ENCODE measurements around the gene INTS7. TPM values are rescaled to one million over a fixed set of nuclear protein-coding genes. Genes with fewer than 3 reads are reported as not detected.

Gene INTS7
- total and polyA plus RNA-seq, 12 donors, result 4.4 to 11.6 (median 8.5) TPM

DNA sequence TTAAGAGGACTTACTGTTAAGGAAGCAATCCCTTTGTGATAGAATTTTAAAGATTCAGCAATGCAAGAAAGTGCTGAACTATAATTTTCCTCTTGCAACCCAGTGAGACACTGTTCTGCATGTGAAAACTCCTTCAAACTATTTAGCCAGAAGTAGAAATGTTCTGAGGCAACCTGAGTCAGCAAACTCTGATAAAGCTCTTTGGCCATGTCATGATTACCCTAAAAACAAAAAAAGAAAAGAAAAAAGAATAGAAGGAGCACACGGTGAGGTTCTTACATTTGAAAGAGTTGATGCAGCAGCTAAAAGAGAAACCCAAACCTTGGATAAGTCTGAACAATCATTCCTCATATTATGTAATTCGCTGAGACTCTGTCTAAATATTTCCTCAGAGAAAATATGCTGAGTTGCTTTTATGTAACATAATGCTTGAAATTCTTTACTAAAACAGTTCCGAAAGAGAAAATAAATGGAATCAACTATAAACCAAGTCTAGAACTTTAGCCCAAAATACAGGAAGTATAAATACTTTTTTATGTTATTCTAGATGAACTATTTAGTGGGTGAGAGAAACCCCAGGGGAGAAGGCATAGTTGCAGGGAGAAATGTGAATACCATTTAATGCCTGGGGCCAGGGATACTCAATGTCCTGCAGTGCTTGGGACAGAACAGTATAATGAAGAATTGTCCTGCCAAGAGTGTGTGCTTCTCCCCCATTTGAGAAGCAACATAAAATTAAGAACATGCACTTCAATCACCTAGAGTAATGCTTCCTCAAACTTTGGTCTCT is 60.0 kb downstream of the INTS7 start:
- TF ChIP-seq, protein P1, sequence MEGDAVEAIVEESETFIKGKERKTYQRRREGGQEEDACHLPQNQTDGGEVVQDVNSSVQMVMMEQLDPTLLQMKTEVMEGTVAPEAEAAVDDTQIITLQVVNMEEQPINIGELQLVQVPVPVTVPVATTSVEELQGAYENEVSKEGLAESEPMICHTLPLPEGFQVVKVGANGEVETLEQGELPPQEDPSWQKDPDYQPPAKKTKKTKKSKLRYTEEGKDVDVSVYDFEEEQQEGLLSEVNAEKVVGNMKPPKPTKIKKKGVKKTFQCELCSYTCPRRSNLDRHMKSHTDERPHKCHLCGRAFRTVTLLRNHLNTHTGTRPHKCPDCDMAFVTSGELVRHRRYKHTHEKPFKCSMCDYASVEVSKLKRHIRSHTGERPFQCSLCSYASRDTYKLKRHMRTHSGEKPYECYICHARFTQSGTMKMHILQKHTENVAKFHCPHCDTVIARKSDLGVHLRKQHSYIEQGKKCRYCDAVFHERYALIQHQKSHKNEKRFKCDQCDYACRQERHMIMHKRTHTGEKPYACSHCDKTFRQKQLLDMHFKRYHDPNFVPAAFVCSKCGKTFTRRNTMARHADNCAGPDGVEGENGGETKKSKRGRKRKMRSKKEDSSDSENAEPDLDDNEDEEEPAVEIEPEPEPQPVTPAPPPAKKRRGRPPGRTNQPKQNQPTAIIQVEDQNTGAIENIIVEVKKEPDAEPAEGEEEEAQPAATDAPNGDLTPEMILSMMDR (IDR thresholded peaks at IDR 0.05), result no peak
- no peak for DNase-seq
- Histone ChIP-seq H3K27ac (peak overlapping the region in 4 of 10 donors; percentile 8 to 29 (median 28)), H3K9me3 (no peaks in the 10 kb centered on the region), H3K4me1 (peaks cover 0 to 17% (median 0%) of the 10 kb centered on the region in 9 donors), H3K4me3 (no peak overlapping the region), H3K27me3 (no peaks in the 10 kb centered on the region), H3K36me3 (peaks cover 0 to 73% (median 16%) of the 10 kb centered on the region in 9 donors)
- peak in 3 of 8 donors; percentile 9 to 55 (median 34) for ATAC-seq
- intact Hi-C loops (cut with DNase I), result no loop called here
- 68 to 78% methylated on average over 3 of the region's 3 CpGs for WGBS, 2 donors

DNA sequence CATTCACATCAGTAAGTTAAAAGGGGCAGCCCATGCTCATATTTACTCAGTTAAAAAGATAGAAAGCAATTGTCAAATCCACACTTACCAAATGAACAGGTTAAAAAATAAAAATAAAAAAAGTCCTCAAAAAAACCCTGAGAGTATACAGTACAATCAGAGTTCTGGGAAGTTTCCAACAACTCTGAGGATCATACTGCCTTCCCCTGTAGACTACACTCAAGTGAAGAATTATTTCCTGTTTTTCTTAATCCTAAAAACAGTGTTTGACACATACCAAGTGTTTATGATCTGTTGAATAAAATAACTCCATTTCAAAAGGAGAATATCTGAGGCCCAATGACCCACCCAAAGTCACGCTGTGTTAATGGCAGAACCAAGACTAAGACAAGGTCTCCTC is 61.8 kb downstream of the INTS7 start:
- DNase-seq (no peak), ATAC-seq (no peak)
- TF ChIP-seq, protein P1 (IDR thresholded peaks at IDR 0.05), result no peak
- peaks cover 0 to 17% (median 0%) of the 10 kb centered on the region in 9 donors for H3K4me1 ChIP-seq
- no peak overlapping the region for H3K4me3 ChIP-seq
- no peak overlapping the region for H3K27ac ChIP-seq
- intact Hi-C loops (cut with DNase I), result no loop called here
- WGBS, 2 donors, result 95 to 98% methylated on average over 1 of the region's 1 CpG
- no peaks in the 10 kb centered on the region for H3K27me3 ChIP-seq
- H3K9me3 ChIP-seq, result no peaks in the 10 kb centered on the region
- H3K36me3 ChIP-seq, result peaks cover 0 to 59% (median 11%) of the 10 kb centered on the region in 9 donors

DNA sequence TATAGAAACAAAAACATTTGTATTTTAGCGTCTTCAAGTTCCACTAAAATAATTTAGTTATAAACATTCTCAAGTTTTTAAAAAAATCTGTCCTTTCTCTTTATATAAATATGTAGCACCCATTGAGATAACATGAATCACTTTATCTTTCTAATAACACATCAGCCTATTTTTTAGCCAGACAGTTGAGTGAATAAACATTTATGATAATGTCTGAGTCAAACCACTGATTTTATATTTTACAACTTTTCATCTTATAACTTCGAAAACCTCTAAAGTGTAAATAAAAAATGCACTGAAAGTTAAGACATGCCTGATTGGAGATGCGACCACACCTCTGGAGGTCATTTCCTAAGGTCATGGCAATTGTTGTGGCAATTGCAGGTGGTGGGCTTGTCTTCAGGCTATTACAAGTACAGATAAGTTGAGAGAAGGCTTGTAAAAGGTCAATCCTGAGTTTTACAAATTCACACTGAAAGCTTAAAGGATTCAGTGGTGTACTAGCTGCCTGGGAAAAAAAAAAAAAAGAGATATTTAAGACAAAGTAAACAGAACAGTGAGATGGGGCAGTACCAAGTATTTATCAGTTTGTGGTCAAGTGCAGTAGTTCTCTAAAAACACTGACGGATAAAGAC is 67.0 kb downstream of the INTS7 start:
- DNase-seq (no peak), ATAC-seq (no peak)
- WGBS, 2 donors, result 88 to 91% methylated on average over 4 of the region's 4 CpGs
- intact Hi-C loops (cut with DNase I), result no loop called here
- H3K27me3 ChIP-seq, result no peaks in the 10 kb centered on the region
- no peaks in the 10 kb centered on the region for H3K4me1 ChIP-seq
- no peak overlapping the region for H3K27ac ChIP-seq
- H3K4me3 ChIP-seq, result no peak overlapping the region
- TF ChIP-seq, protein P1 (IDR thresholded peaks at IDR 0.05), result no peak
- H3K36me3 ChIP-seq, result peaks cover 0 to 44% (median 0%) of the 10 kb centered on the region in 9 donors
- H3K9me3 ChIP-seq, result no peaks in the 10 kb centered on the region

DNA sequence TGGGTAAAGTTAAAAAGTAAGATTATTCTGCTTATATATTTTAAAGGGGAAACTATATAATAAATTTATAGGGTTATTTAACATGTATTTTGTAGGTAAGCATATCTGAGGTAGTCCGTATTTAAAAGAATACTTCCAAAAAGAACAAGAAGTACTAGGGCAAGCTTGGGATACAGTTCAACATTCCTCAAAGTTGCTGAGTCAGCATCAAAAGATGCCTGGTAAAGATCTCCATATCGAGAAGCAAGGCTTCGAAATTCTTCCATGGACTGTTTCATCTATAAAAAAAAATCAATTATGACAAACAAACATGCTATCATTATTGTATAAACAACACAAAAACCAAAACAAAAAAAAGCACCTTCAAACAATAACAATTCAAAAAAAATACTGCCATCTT is 67.7 kb downstream of the INTS7 start:
- no peak overlapping the region for H3K27ac ChIP-seq
- intact Hi-C loops (cut with DNase I), result no loop called here
- DNase-seq (no peak), ATAC-seq (no peak)
- H3K9me3 ChIP-seq, result no peaks in the 10 kb centered on the region
- peaks cover 0 to 46% (median 0%) of the 10 kb centered on the region in 9 donors for H3K36me3 ChIP-seq
- TF ChIP-seq, protein P1 (IDR thresholded peaks at IDR 0.05), result no peak
- no peaks in the 10 kb centered on the region for H3K27me3 ChIP-seq
- H3K4me1 ChIP-seq, result no peaks in the 10 kb centered on the region
- WGBS, 2 donors, result 92 to 98% methylated on average over 3 of the region's 3 CpGs
- no peak overlapping the region for H3K4me3 ChIP-seq
